HG03103 (cell line): ENCODE results near the gene RGS14.
A peak's percentile ranks its signal among the peaks of the same experiment; 100 is the strongest.

Source experiments
- ATAC-seq: cut with Tn5 transposase; IDR thresholded peaks from one replicate; pipeline ENCODE4 v1.9.1; 2021; ENCODE audit warnings: low read depth; ENCODE audit not compliant: unreplicated experiment

RGS14 gene

GRCh38 chr5:177362610-177363507 is 5.1 kb downstream of the RGS14 start:
- ATAC-seq: no peak

- no peak for ATAC-seq
Observed at GRCh38 chr5:177363565-177363964, 5.8 kb downstream of the RGS14 start.

- ATAC-seq: no peak
Observed at GRCh38 chr5:177364159-177364962, 6.6 kb downstream of the RGS14 start.

- ATAC-seq: no peak
Observed at GRCh38 chr5:177365845-177366527, 8.3 kb downstream of the RGS14 start.

- no peak for ATAC-seq
Observed at GRCh38 chr5:177366528-177367322, 9.0 kb downstream of the RGS14 start.

- ATAC-seq: no peak
Observed at GRCh38 chr5:177367323-177367848, 9.7 kb downstream of the RGS14 start.

- no peak for ATAC-seq
Observed at GRCh38 chr5:177367981-177368868, 10.5 kb downstream of the RGS14 start.

GRCh38 chr5:177368869-177369644 is 11.3 kb downstream of the RGS14 start:
- ATAC-seq: no peak

- no peak for ATAC-seq
Observed at GRCh38 chr5:177369645-177370440, 12.1 kb downstream of the RGS14 start.

- peak; percentile 54 for ATAC-seq
Observed at GRCh38 chr5:177370488-177371119, 12.9 kb downstream of the RGS14 start.

GRCh38 chr5:177371120-177372033 is 13.7 kb downstream of the RGS14 start:
- ATAC-seq: no peak

- no peak for ATAC-seq
Observed at GRCh38 chr5:177372034-177372896, 14.5 kb downstream of the RGS14 start.

GRCh38 chr5:177372910-177373309 is 15.2 kb downstream of the RGS14 start:
- ATAC-seq: no peak

GRCh38 chr5:177373806-177374205 is 16.1 kb downstream of the RGS14 start:
- no peak for ATAC-seq

- ATAC-seq: no peak
Observed at GRCh38 chr5:177374211-177374610, 16.5 kb downstream of the RGS14 start.
